NT2/D1 (cell line): ENCODE results near the gene SYTL2.

Experiments used
- SUZ12 ChIP-seq: IDR thresholded peaks from 2 replicates; pipeline ENCODE4 v1.6.1; 2011; ENCODE audit not compliant: insufficient read length, insufficient read depth; ENCODE audit errors: extremely low read depth
- YY1 ChIP-seq: IDR thresholded peaks from 2 replicates; pipeline ENCODE4 v1.6.1; 2011; ENCODE audit not compliant: insufficient read length, insufficient read depth
- ZNF274 ChIP-seq: IDR thresholded peaks from 2 replicates; pipeline ENCODE4 v1.6.1; 2011; ENCODE audit warnings: mild to moderate bottlenecking, low read depth, low read length

DNA sequence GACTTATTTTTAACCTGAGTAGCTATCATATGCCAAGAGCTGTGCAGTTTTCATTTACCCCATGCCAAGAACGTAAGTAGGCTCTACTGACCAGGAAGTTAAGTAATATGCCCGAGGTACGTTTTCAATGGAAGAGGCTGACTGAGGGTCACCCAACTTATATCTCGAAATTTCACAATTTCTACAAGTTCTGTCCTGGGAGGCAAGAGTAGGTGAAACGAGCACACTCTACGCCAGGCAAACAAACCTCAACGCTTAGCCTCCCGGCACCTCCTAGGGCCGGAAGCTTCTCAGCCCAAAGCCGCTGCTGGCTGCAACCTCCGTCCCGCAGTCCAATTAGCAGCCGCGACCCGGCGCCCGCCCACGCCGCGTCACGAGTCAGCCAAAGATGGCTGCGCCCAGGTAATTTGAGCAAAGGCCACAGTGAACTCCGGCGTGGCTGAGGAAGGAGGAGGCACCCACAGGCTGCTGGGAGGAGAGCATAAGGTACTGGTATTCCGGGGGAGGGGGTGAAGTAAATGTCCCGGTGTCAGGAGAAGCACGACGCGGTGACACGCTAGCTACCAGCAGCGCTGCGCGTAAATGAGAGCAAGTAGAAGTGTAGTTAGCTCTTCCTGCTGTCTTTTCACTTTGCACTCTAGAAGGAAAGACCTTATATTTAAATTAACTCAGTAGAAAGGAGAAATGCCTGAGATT, 163.2 kb downstream of the SYTL2 start, which contains the start of gene TMEM126A:
- TF ChIP-seq YY1: peak; percentile 83
- no peak for TF ChIP-seq ZNF274
- TF ChIP-seq SUZ12: no peak
